Caco-2 (cell line): ENCODE data around the gene UCN2. TPM values are rescaled to one million over a fixed set of nuclear protein-coding genes. Genes with fewer than 3 reads are reported as not detected.

Experiments used
- BruUV-seq: library from RNA; stranded (reverse); fragments of 400-500 nt; replicated peaks from 2 replicates; lab custom pipeline; 2021; lab: Mats Ljungman, UMichigan
- CTCF ChIA-PET: fragments of 300-600 bp; sonication (Branson Sonifier 250); formaldehyde crosslinking; loops from one replicate; lab custom pipeline; 2022; ENCODE audit warnings: antibody characterized with exemption; lab: Charles Lee
- POLR2A ChIA-PET: fragments of 300-600 bp; sonication (Branson Sonifier 250); formaldehyde crosslinking; loops from one replicate; lab custom pipeline; 2022; ENCODE audit warnings: antibody characterized with exemption; lab: Charles Lee
- DNase-seq, 2 experiments: peaks; one replicate each; pipeline versions ENCODE4 v3.0.0 to v3.0.0-alpha.2; 2020 to 2022
- H3K27me3 ChIP-seq: replicated peaks from 2 replicates; pipeline ENCODE4 v1.6.0; 2011; ENCODE audit warnings: low read length; ENCODE audit not compliant: control insufficient read depth, insufficient read depth
- H3K36me3 ChIP-seq: 2 replicates; pipeline ENCODE4 v1.5.1; 2011; ENCODE audit warnings: low read length; ENCODE audit not compliant: control insufficient read depth, insufficient read depth
- H3K4me1 ChIP-seq: fragments of 250-450 bp; sonication (Bioruptor Pico); 2 replicates; pipeline ENCODE4 v1.5.1; 2020; ENCODE audit warnings: mild to moderate bottlenecking
- H3K4me3 ChIP-seq: 2 replicates; pipeline ENCODE4 v1.5.1; 2011; ENCODE audit warnings: low read depth, mild to moderate bottlenecking, control low read depth, low read length
- H3K9me3 ChIP-seq: fragments of 250-450 bp; sonication (Bioruptor Pico); 2 replicates; pipeline ENCODE4 v1.5.1; 2020; ENCODE audit warnings: mild to moderate bottlenecking, moderate library complexity
- H3K27ac Mint-ChIP-seq: one replicate; pipeline ENCODE4 v1.8.0; 2022; ENCODE audit warnings: mixed read lengths; ENCODE audit not compliant: unreplicated experiment
- H3K27me3 Mint-ChIP-seq: one replicate; pipeline ENCODE4 v1.8.0; 2022; ENCODE audit warnings: mixed read lengths; ENCODE audit not compliant: insufficient read depth, unreplicated experiment
- H3K36me3 Mint-ChIP-seq: one replicate; pipeline ENCODE4 v1.8.0; 2022; ENCODE audit warnings: mild to moderate bottlenecking, mixed read lengths; ENCODE audit not compliant: insufficient read depth, unreplicated experiment
- H3K4me1 Mint-ChIP-seq: one replicate; pipeline ENCODE4 v1.8.0; 2022; ENCODE audit warnings: low read depth, mixed read lengths; ENCODE audit not compliant: unreplicated experiment
- H3K4me3 Mint-ChIP-seq: one replicate; pipeline ENCODE4 v1.8.0; 2022; ENCODE audit warnings: mild to moderate bottlenecking, moderate library complexity, mixed read lengths; ENCODE audit not compliant: unreplicated experiment
- H3K9me3 Mint-ChIP-seq: one replicate; pipeline ENCODE4 v1.8.0; 2022; ENCODE audit warnings: mixed read lengths; ENCODE audit not compliant: unreplicated experiment
- CTCF ChIP-seq, 2 experiments: fragments of 200-600 bp in 1 of 2; IDR thresholded peaks; 1 replicate in 1 of 2; 2 replicates in 1 of 2; pipeline versions ENCODE4 v1.5.1 to v1.8.0; 2011 to 2022; ENCODE audit warnings: antibody characterized with exemption in 1 of 2, control low read depth in 1 of 2, inconsistent platforms in 1 of 2, low read depth in 1 of 2, low read length in 1 of 2, mild to moderate bottlenecking in 1 of 2, moderate library complexity in 1 of 2; ENCODE audit not compliant: insufficient read depth in 1 of 2, severe bottlenecking in 1 of 2, unreplicated experiment in 1 of 2
- intact Hi-C: fragments of 100-400 bp; cut with micrococcal nuclease; formaldehyde crosslinking; loops from one replicate; pipeline ENCODE4 v1.10.0; 2022; ENCODE audit not compliant: unreplicated experiment
- total RNA-seq: library from RNA; stranded (reverse); gene quantifications from 2 replicates; pipeline ENCODE4 v1.2.3, GENCODE V29; 2022

Gene UCN2
- total RNA-seq, 1 experiment from 2014 or later = 0.54 TPM

- Mint-ChIP-seq H3K27me3 (no peaks in the 10 kb centered on the region), H3K9me3 (no peaks in the 10 kb centered on the region), H3K36me3 (no peaks in the 10 kb centered on the region), H3K4me3 (no peak overlapping the region), H3K4me1 (peaks cover 8% of the 10 kb centered on the region), H3K27ac (no peak overlapping the region)
- Histone ChIP-seq H3K27me3 (no peaks in the 10 kb centered on the region), H3K4me3 (no peak overlapping the region), H3K9me3 (no peaks in the 10 kb centered on the region), H3K36me3 (no peaks in the 10 kb centered on the region), H3K4me1 (no peaks in the 10 kb centered on the region)
- intact Hi-C loops = no loop called here
- ChIA-PET POLR2A (no interaction called here), CTCF (interaction anchor here (1.0 kb wide), 1 partner anchor 79 kb away, joined by 3 read pairs; no protein-coding TSS in a partner anchor)
- no TSS peak for BruUV-seq
- no peak for TF ChIP-seq CTCF (IDR thresholded peaks at IDR 0.05; ENCODE audit: insufficient read depth in 1 of 2, low read depth in 1 of 2, low read length in 1 of 2, severe bottlenecking in 1 of 2, unreplicated experiment in 1 of 2)
- no peak for DNase-seq
These were observed 21.8 kb upstream of the UCN2 start for GRCh38 chr3:48585411-48585810.

DNA sequence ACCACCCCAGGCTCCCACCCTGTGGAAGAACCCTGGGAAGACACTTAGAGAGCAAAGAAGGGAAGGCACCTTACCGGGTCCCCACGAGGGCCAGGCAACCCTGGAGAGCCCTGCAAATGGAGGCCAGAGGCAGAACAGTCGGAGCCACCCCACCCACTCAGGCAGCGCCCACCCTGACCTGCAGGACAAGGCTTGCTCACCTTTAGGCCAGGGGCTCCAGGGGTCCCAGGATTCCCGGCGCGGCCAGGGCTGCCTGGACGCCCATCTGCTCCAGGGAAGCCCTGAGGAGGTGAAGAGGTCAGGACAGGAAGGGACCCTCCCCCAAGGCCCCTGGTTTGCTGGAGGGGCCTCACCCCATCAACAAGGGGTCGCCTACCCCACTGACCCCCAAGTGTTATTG is 21.3 kb upstream of the UCN2 start:
- intact Hi-C loops = no loop called here
- TF ChIP-seq CTCF (IDR thresholded peaks at IDR 0.05; ENCODE audit: insufficient read depth in 1 of 2, low read depth in 1 of 2, low read length in 1 of 2, severe bottlenecking in 1 of 2, unreplicated experiment in 1 of 2) = no peak
- no peak overlapping the region for H3K4me3 Mint-ChIP-seq
- H3K27ac Mint-ChIP-seq = no peak overlapping the region
- Histone ChIP-seq H3K4me1 (no peaks in the 10 kb centered on the region), H3K4me3 (no peak overlapping the region), H3K36me3 (no peaks in the 10 kb centered on the region), H3K9me3 (no peaks in the 10 kb centered on the region), H3K27me3 (no peaks in the 10 kb centered on the region)
- no TSS peak for BruUV-seq
- ChIA-PET CTCF (interaction anchor here (1.0 kb wide), 1 partner anchor 79 kb away, joined by 3 read pairs; no protein-coding TSS in a partner anchor), POLR2A (no interaction called here)
- peaks cover 6% of the 10 kb centered on the region for H3K4me1 Mint-ChIP-seq
- no peaks in the 10 kb centered on the region for H3K27me3 Mint-ChIP-seq
- no peaks in the 10 kb centered on the region for H3K36me3 Mint-ChIP-seq
- no peak for DNase-seq
- no peaks in the 10 kb centered on the region for H3K9me3 Mint-ChIP-seq

DNA sequence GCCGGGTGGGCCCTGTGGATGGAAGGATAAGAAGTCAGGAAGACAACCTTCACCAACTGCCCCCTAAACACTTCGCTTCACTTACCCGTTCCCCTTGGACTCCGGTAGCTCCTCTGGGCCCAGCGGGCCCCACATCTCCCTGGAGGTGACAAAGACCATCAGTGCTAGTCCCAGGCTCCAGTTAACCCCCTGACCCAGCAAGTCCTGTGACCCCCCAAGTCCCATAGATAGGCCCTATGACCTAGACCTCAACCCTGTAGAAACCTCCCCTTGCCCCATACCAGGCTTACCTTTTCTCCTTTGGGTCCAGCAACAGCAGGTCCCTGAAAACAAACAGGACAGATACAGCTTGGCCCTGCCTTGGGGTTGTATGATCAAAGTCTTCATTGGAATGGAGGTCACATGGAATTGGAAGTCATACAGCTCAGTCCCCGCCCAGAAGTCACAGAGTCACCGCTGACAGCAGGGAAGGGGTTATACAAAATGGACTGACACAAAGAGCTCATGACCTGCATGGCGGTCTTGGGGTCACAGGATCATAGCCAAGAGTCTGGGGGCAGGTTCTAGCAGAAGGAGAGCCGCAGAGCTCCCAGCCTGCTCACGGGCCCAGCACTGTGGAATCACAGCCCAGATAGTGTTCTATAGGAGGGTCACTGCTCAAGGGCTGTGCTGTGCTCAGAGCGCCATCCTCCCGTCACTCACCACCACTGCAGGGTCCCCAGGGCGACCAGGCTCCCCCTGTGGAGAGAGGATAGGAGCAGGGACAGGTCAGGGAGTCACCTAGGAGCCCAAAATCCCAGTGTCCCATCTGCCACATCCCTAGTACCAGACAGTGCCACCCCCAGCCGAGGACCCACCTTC is 18.3 kb upstream of the UCN2 start:
- H3K4me1 ChIP-seq = no peaks in the 10 kb centered on the region
- no peak for TF ChIP-seq CTCF (IDR thresholded peaks at IDR 0.05; ENCODE audit: insufficient read depth in 1 of 2, low read depth in 1 of 2, low read length in 1 of 2, severe bottlenecking in 1 of 2, unreplicated experiment in 1 of 2)
- DNase-seq = no peak
- Mint-ChIP-seq H3K36me3 (no peaks in the 10 kb centered on the region), H3K9me3 (no peaks in the 10 kb centered on the region), H3K4me1 (no peaks in the 10 kb centered on the region), H3K27me3 (no peaks in the 10 kb centered on the region), H3K4me3 (no peak overlapping the region), H3K27ac (no peak overlapping the region)
- no TSS peak for BruUV-seq
- no peaks in the 10 kb centered on the region for H3K27me3 ChIP-seq
- POLR2A ChIA-PET = no interaction called here
- CTCF ChIA-PET = interaction anchor here (0.5 kb wide), 1 partner anchor 124 kb away, joined by 4 read pairs; no protein-coding TSS in a partner anchor
- no peak overlapping the region for H3K4me3 ChIP-seq
- H3K9me3 ChIP-seq = no peaks in the 10 kb centered on the region
- no peaks in the 10 kb centered on the region for H3K36me3 ChIP-seq
- intact Hi-C loops = no loop called here
